Stomach (tissue), 9 donors: ENCODE results near the gene LRRC28. TPM values are rescaled to one million over a fixed set of nuclear protein-coding genes. Genes with fewer than 3 reads are reported as not detected.
A peak's percentile ranks its signal among the peaks of the same experiment; 100 is the strongest.

ENCODE experiments used
- DNase-seq, 2 donors: peaks; one replicate each; pipeline versions ENCODE4 v3.0.0 to v3.0.0-alpha.2; 2013 to 2019
- H3K27ac ChIP-seq, 5 donors: fragments of 200-600 bp in 4 of 5; sonication (generic) in 4 of 5; one replicate each; pipeline ENCODE4 v1.5.1; 2013 to 2019; ENCODE audit warnings: mild to moderate bottlenecking in 1 of 5, moderate library complexity in 1 of 5
- H3K27me3 ChIP-seq, 3 donors: fragments of 200-600 bp; sonication (generic); one replicate each; pipeline ENCODE4 v1.5.1; 2017 to 2019; ENCODE audit warnings: mixed run types in 1 of 3
- H3K36me3 ChIP-seq, 4 donors: fragments of 200-600 bp; sonication (generic); 1 replicate in 3 of 4; 2 replicates in 1 of 4; pipeline ENCODE4 v1.5.1; 2016 to 2019
- H3K4me1 ChIP-seq, 4 donors: fragments of 200-600 bp; sonication (generic); one replicate each; pipeline ENCODE4 v1.5.1; 2016 to 2019
- H3K4me3 ChIP-seq, 4 donors: fragments of 200-600 bp; sonication (generic) in 3 of 4; one replicate each; pipeline ENCODE4 v1.5.1; 2016 to 2019; ENCODE audit warnings: mild to moderate bottlenecking in 1 of 4
- H3K9me3 ChIP-seq, 4 donors: fragments of 200-600 bp; sonication (generic); one replicate each; pipeline ENCODE4 v1.5.1; 2016 to 2019
- CTCF ChIP-seq, 7 experiments: fragments of 450-650 bp in 4 of 7; fragments of 200-600 bp in 3 of 7; sonication (generic) in 3 of 7; IDR thresholded peaks; one replicate each; pipeline ENCODE4 v1.5.1; 2016 to 2019; ENCODE audit warnings: antibody characterized with exemption in 7 of 7, control low read depth in 2 of 7, mild to moderate bottlenecking in 1 of 7
- EP300 ChIP-seq: sonication (generic); formaldehyde crosslinking; IDR thresholded peaks from one replicate; pipeline ENCODE4 v1.6.1; 2017; ENCODE audit warnings: antibody characterized with exemption
- POLR2A ChIP-seq, 4 donors: fragments of 450-650 bp; IDR thresholded peaks; one replicate each; pipeline ENCODE4 v1.6.1; 2016; ENCODE audit warnings: antibody characterized with exemption in 4 of 4, control low read depth in 2 of 4, mild to moderate bottlenecking in 1 of 4, moderate library complexity in 1 of 4
- POLR2AphosphoS5 ChIP-seq, 3 donors: sonication (generic); formaldehyde crosslinking; IDR thresholded peaks; one replicate each; pipeline ENCODE4 v1.6.1; 2016; ENCODE audit warnings: antibody characterized with exemption in 3 of 3
- WGBS, 5 donors: extraction: QIAGEN DNeasy Blood & Tissue Kit in 3 of 5; methylation state at CpG; one replicate each; pipeline versions ENCODE4 v1.1.5 to v1.1.7; 2013 to 2018; 5-methylcytosine and 5-hydroxymethylcytosine counted together
- intact Hi-C: fragments of 100-400 bp; cut with DNase I; formaldehyde crosslinking; loops from one replicate; pipeline ENCODE4 v1.15.1; 2023; ENCODE audit warnings: low total_unique reads
- polyA plus RNA-seq, 3 donors: library from polyadenylated mRNA; stranded (reverse); fragments of 200-250 nt; gene quantifications; one replicate each; pipeline ENCODE4 v1.2.3, GENCODE V29; 2013
- total RNA-seq, 5 donors: library from RNA; depleted of rRNA; stranded (reverse); fragments of >200 nt; gene quantifications; one replicate each; pipeline versions ENCODE4 v1.1.0 to v1.2.3, GENCODE V29; 2014 to 2016
- donor health status: healthy with polysubstance abuse.
- donor health status: Bipolar disorder and iron deficiency.
- donor health status: healthy.

Gene LRRC28
- total and polyA plus RNA-seq, 8 donors: 9.6 to 82.6 (median 26.2) TPM

DNA sequence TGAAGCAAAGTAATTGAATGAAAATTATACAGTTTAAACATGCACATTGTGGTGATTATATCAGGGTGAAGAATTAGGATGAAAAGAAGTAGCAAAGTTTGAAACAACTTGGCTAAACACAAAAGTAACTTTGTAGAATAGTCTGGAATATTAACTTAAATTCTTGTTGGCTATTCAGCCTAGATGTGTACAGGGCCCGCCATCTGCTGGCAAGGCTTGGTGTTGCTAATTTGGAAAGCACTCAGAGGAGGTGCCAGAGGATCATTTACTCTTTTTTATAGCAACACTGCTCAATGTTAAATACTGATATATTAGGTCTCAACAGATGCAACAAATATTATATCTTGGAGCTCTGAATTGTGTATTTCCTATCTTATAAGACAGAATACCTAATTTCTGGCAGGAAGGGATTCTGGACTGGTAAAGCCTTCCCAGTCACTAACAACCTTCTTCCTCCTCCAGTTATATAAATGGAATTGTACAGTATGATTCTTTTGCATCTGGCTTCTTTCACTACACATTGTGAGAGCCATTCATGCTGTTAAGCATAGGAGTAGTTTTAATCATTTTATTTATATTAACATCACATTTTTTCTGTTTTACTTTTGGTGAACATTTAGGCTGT lies 38.0 kb upstream of the LRRC28 start:
- intact Hi-C loops: loop anchor here (5.0 kb wide), 1 partner anchor 116 kb away; no protein-coding TSS in a partner anchor
- no peaks in the 10 kb centered on the region for H3K9me3 ChIP-seq
- no peak for TF ChIP-seq POLR2A (IDR thresholded peaks at IDR 0.05)
- peak in 1 of 3 donors; percentile 50 for TF ChIP-seq POLR2AphosphoS5 (IDR thresholded peaks at IDR 0.05)
- peak in 4 of 7 experiments; percentile 72 to 80 (median 78) for TF ChIP-seq CTCF (IDR thresholded peaks at IDR 0.05)
- H3K4me3 ChIP-seq: no peak overlapping the region
- peak; percentile 79 to 89 for DNase-seq
- H3K27me3 ChIP-seq: no peaks in the 10 kb centered on the region
- H3K4me1 ChIP-seq: peaks cover 0 to 30% (median 13%) of the 10 kb centered on the region in 4 donors
- H3K27ac ChIP-seq: peak overlapping the region in 3 of 5 donors; percentile 45 to 82 (median 66)
- WGBS, 5 donors: 0 to 4% (median 3%) methylated on average over 1 of the region's 1 CpG
- H3K36me3 ChIP-seq: peaks cover 6 to 27% (median 21%) of the 10 kb centered on the region in 4 donors

- no peaks in the 10 kb centered on the region for H3K9me3 ChIP-seq
- 92 to 97% (median 94%) methylated on average over 6 of the region's 6 CpGs for WGBS, 5 donors
- no peaks in the 10 kb centered on the region for H3K27me3 ChIP-seq
- DNase-seq: no peak
- intact Hi-C loops: no loop called here
- peaks cover 0 to 85% (median 78%) of the 10 kb centered on the region in 4 donors for H3K36me3 ChIP-seq
- TF ChIP-seq EP300 (no peak), CTCF (IDR thresholded peaks at IDR 0.05) (no peak), POLR2AphosphoS5 (IDR thresholded peaks at IDR 0.05) (no peak), POLR2A (IDR thresholded peaks at IDR 0.05) (no peak)
- no peak overlapping the region for H3K27ac ChIP-seq
- no peak overlapping the region for H3K4me3 ChIP-seq
- peaks cover 0 to 21% (median 0%) of the 10 kb centered on the region in 4 donors for H3K4me1 ChIP-seq
These were observed 26.7 kb upstream of the LRRC28 start for GRCh38 chr15:99224372-99225214.

- H3K4me1 ChIP-seq: peaks cover 0 to 21% (median 0%) of the 10 kb centered on the region in 4 donors
- TF ChIP-seq CTCF (IDR thresholded peaks at IDR 0.05) (no peak), POLR2AphosphoS5 (IDR thresholded peaks at IDR 0.05) (no peak), POLR2A (IDR thresholded peaks at IDR 0.05) (no peak), EP300 (no peak)
- H3K4me3 ChIP-seq: no peak overlapping the region
- H3K27ac ChIP-seq: no peak overlapping the region
- H3K36me3 ChIP-seq: peaks cover 0 to 63% (median 56%) of the 10 kb centered on the region in 4 donors
- H3K9me3 ChIP-seq: no peaks in the 10 kb centered on the region
- H3K27me3 ChIP-seq: no peaks in the 10 kb centered on the region
- intact Hi-C loops: no loop called here
- DNase-seq: no peak
- WGBS, 5 donors: 46 to 83% (median 53%) methylated on average over 3 of the region's 3 CpGs
These were observed 24.5 kb upstream of the LRRC28 start for GRCh38 chr15:99226802-99227201.

GRCh38 chr15:99228120-99228770 lies 23.0 kb upstream of the LRRC28 start:
- WGBS, 5 donors: 43 to 67% (median 54%) methylated on average over 3 of the region's 3 CpGs
- no peaks in the 10 kb centered on the region for H3K27me3 ChIP-seq
- DNase-seq: no peak
- H3K9me3 ChIP-seq: no peaks in the 10 kb centered on the region
- peaks cover 0 to 21% (median 0%) of the 10 kb centered on the region in 4 donors for H3K4me1 ChIP-seq
- H3K27ac ChIP-seq: no peak overlapping the region
- no peak overlapping the region for H3K4me3 ChIP-seq
- intact Hi-C loops: no loop called here
- H3K36me3 ChIP-seq: peaks cover 0 to 49% (median 43%) of the 10 kb centered on the region in 4 donors
- no peak for TF ChIP-seq EP300
- no peak for TF ChIP-seq POLR2AphosphoS5 (IDR thresholded peaks at IDR 0.05)
- TF ChIP-seq POLR2A (IDR thresholded peaks at IDR 0.05): no peak
- no peak for TF ChIP-seq CTCF (IDR thresholded peaks at IDR 0.05)
